Gastrocnemius medialis (tissue), 4 donors: ENCODE data around the gene SNCB. TPM values are rescaled to one million over a fixed set of nuclear protein-coding genes. Genes with fewer than 3 reads are reported as not detected.
A peak's percentile ranks its signal among the peaks of the same experiment; 100 is the strongest.

Experiments used
- ATAC-seq, 2 donors: fragments of 150-250 bp; one replicate each; pipeline ENCODE4 v1.9.1; 2016
- DNase-seq, 2 donors: peaks; one replicate each; pipeline ENCODE4 v3.0.0-alpha.2; 2019
- H3K27ac ChIP-seq, 4 donors: fragments of 200-600 bp; sonication (generic); 1 replicate in 1 of 4; 2 replicates in 3 of 4; pipeline ENCODE4 v1.5.1; 2016 to 2018; ENCODE audit warnings: mild to moderate bottlenecking in 2 of 4, moderate library complexity in 1 of 4
- H3K27me3 ChIP-seq, 3 donors: fragments of 200-600 bp; sonication (generic) in 2 of 3; 1 replicate in 1 of 3; 2 replicates in 2 of 3; pipeline versions ENCODE4 v1.5.1 to v1.6.0; 2016 to 2019; ENCODE audit warnings: mild to moderate bottlenecking in 1 of 3, moderate library complexity in 1 of 3
- H3K36me3 ChIP-seq, 2 donors: fragments of 200-600 bp; sonication (generic) in 1 of 2; one replicate each; pipeline ENCODE4 v1.5.1; 2017 to 2018
- H3K4me1 ChIP-seq, 2 donors: fragments of 200-600 bp; sonication (generic) in 1 of 2; one replicate each; pipeline ENCODE4 v1.5.1; 2016 to 2017; ENCODE audit warnings: mild to moderate bottlenecking in 2 of 2
- H3K4me3 ChIP-seq, 4 donors: fragments of 200-600 bp; sonication (generic) in 3 of 4; 1 replicate in 1 of 4; 2 replicates in 3 of 4; pipeline ENCODE4 v1.5.1; 2016 to 2019; ENCODE audit warnings: mild to moderate bottlenecking in 2 of 4
- H3K9me3 ChIP-seq, 3 donors: fragments of 200-600 bp; sonication (generic) in 2 of 3; 1 replicate in 1 of 3; 2 replicates in 2 of 3; pipeline ENCODE4 v1.5.1; 2016 to 2019
- POLR2A ChIP-seq, 2 donors: fragments of 450-650 bp; IDR thresholded peaks; one replicate each; pipeline ENCODE4 v1.6.1; 2017; ENCODE audit warnings: antibody characterized with exemption in 2 of 2, mild to moderate bottlenecking in 2 of 2, moderate library complexity in 2 of 2
- in situ Hi-C, 4 donors: fragments of 200-750 bp; cut with MboI; loops; one replicate each; pipeline versions ENCODE4 v1.15.0 to v1.8.0; 2017; ENCODE audit warnings: low sequenced_read_pairs in 4 of 4
- intact Hi-C: fragments of 100-400 bp; cut with DNase I; formaldehyde crosslinking; loops from one replicate; pipeline ENCODE4 v1.15.1; 2023; ENCODE audit warnings: low total_unique reads
- total RNA-seq, 4 donors: library from RNA; depleted of rRNA; stranded (reverse); fragments of >200 nt; gene quantifications; one replicate each; pipeline versions ENCODE4 v1.1.0 to v1.2.3, GENCODE V29; 2016
- TF ChIP-seq, protein P1 (sequence below), 5 experiments: fragments of 450-650 bp in 3 of 5; fragments of 200-600 bp in 2 of 5; sonication (generic) in 2 of 5; IDR thresholded peaks in 4 of 5; conservative IDR thresholded peaks in 1 of 5; 1 replicate in 4 of 5; 2 replicates in 1 of 5; pipeline ENCODE4 v1.5.1; 2016 to 2019; ENCODE audit warnings: antibody characterized with exemption in 5 of 5, mild to moderate bottlenecking in 3 of 5, moderate library complexity in 3 of 5

The SNCB gene
- total RNA-seq, 4 donors from 2014 or later = 0.20 TPM; not detected in 3

DNA sequence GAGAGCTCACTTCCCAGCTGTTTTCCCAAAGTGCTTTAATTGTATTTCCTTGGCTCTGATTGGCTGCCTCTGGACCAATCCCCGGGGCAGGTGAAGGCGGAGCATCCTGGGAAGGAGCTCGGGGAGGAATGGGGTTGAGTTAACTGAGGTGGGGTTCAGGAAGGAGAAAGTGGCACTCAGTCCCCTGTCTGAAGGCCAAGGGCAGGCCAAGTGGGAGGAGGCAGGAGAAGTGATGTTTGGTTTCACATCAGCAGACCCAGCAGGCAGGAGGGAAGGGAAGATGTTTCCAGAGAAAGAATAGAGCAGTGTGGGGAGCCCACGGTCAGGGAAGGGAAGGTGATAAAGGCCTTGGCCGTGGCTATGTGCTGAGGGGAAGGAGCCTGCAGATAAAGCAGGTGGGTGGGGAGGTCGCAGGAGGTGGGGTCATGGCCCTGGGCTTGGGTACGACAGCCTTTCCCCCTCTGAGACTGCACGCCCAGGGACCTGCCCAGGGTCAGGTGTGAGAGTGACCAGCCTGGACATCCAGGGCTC lies 20.1 kb upstream of the SNCB start:
- in situ Hi-C loops = loop anchor here in 2 of 4 donors (25.0 kb wide), 2 partner anchors 312 to 462 kb away; no protein-coding TSS in a partner anchor
- TF ChIP-seq, protein P1, sequence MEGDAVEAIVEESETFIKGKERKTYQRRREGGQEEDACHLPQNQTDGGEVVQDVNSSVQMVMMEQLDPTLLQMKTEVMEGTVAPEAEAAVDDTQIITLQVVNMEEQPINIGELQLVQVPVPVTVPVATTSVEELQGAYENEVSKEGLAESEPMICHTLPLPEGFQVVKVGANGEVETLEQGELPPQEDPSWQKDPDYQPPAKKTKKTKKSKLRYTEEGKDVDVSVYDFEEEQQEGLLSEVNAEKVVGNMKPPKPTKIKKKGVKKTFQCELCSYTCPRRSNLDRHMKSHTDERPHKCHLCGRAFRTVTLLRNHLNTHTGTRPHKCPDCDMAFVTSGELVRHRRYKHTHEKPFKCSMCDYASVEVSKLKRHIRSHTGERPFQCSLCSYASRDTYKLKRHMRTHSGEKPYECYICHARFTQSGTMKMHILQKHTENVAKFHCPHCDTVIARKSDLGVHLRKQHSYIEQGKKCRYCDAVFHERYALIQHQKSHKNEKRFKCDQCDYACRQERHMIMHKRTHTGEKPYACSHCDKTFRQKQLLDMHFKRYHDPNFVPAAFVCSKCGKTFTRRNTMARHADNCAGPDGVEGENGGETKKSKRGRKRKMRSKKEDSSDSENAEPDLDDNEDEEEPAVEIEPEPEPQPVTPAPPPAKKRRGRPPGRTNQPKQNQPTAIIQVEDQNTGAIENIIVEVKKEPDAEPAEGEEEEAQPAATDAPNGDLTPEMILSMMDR (IDR thresholded peaks at IDR 0.05 in 4 of 5, conservative IDR thresholded peaks at IDR 0.05 in 1 of 5) = no peak
- TF ChIP-seq POLR2A (IDR thresholded peaks at IDR 0.05) = no peak
- H3K4me1 ChIP-seq = peaks cover 12 to 17% of the 10 kb centered on the region in 2 donors
- no peaks in the 10 kb centered on the region for H3K9me3 ChIP-seq
- H3K36me3 ChIP-seq = peaks cover 0 to 8% of the 10 kb centered on the region in 2 donors
- H3K27me3 ChIP-seq = no peaks in the 10 kb centered on the region
- no peak overlapping the region for H3K4me3 ChIP-seq
- DNase-seq (no peak), ATAC-seq (no peak)
- intact Hi-C loops = no loop called here
- H3K27ac ChIP-seq = no peak overlapping the region

DNA sequence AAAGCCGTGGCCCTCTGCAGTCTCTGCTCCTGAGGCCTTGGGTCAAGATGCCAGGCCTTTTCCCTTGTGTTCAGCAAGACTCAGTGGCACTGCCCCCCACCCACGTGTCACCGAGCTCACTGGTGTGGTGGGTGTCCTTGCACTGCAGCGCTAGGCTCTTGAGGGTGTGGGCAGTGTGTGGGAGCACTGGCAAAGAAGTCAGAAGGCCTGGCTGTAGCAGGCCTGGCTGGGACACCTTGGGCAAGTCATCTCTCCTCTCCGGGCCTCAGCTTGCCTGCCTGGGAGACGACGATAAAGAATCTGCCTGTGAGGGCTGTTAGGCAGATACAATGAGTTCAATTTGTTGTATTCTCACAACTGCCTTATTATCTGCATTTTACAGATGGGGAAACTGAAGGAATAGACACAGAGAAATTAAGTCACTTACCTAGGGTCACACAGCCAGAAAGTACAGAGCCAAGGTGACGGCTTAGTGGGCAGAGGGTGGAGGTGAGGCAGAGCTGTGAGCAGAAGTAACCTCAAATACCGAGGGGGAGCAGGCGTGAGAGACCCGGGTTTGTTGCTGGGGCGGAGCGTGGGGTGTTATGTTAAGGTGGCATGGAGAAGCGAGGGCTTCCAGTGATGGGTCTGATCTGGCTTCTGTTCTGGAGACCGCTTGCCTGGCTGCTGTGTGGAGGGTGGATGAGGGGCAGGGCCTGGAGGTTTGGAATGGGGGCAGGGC lies 18.3 kb upstream of the SNCB start:
- H3K9me3 ChIP-seq = no peaks in the 10 kb centered on the region
- peak overlapping the region in 3 of 4 donors; percentile 74 to 87 (median 76) for H3K4me3 ChIP-seq
- peak overlapping the region in 3 of 4 donors; percentile 77 to 85 (median 78) for H3K27ac ChIP-seq
- no peaks in the 10 kb centered on the region for H3K27me3 ChIP-seq
- DNase-seq (no peak), ATAC-seq (no peak)
- in situ Hi-C loops = no loop called here
- TF ChIP-seq, protein P1 (IDR thresholded peaks at IDR 0.05 in 4 of 5, conservative IDR thresholded peaks at IDR 0.05 in 1 of 5) = no peak
- no peak for TF ChIP-seq POLR2A (IDR thresholded peaks at IDR 0.05)
- intact Hi-C loops = loop anchor here (10.0 kb wide), 1 partner anchor 264 kb away; the partner anchor contains the start of genes HIGD2A and NOP16
- peaks cover 0 to 3% of the 10 kb centered on the region in 2 donors for H3K36me3 ChIP-seq
- H3K4me1 ChIP-seq = peaks cover 12 to 17% of the 10 kb centered on the region in 2 donors

DNA sequence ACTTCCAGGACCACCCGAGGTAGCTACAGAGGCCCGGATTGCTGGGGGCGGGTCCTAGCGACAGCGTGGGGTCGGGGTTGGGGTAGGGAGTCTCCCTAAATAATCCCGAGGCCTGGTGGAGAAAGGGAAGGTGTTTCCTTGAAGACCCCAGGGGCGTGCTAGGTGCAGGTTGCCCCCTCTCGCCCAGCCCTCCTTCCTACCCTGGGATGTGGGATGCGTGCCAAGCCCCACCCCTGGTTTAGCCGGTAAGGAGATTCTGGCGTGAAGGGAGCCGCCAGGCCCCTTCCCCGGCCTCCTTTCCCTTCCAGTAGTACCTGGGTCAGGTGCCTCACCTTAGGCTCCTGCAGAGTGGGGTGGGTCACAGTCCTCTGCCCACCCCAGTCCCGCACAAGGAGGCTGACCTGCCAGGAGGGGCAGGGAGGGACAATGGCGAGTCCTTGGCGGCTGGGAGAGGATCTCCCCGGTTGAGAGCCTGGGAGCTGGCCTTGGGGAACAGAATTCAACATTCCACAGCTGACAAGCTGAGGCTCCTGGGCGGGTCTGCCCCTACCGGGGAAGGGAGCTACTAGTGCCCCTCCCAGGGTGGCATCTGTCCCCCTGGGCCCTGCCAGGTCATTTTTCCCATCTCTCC lies 17.6 kb upstream of the SNCB start:
- ATAC-seq = no peak
- Histone ChIP-seq H3K4me1 (peaks cover 12 to 17% of the 10 kb centered on the region in 2 donors), H3K36me3 (no peaks in the 10 kb centered on the region), H3K9me3 (no peaks in the 10 kb centered on the region), H3K4me3 (peak overlapping the region; percentile 74 to 87 (median 80)), H3K27ac (peak overlapping the region; percentile 77 to 85 (median 80)), H3K27me3 (no peaks in the 10 kb centered on the region)
- in situ Hi-C loops (no loop called here), intact Hi-C loops (loop anchor here (1.0 to 10.0 kb wide), 5 partner anchors 37 to 263 kb away; partner anchors contain the start of genes CLTB, HIGD2A and NOP16)
- peak in 1 of 2 donors; percentile 11 for DNase-seq
- no peak for TF ChIP-seq POLR2A (IDR thresholded peaks at IDR 0.05)

DNA sequence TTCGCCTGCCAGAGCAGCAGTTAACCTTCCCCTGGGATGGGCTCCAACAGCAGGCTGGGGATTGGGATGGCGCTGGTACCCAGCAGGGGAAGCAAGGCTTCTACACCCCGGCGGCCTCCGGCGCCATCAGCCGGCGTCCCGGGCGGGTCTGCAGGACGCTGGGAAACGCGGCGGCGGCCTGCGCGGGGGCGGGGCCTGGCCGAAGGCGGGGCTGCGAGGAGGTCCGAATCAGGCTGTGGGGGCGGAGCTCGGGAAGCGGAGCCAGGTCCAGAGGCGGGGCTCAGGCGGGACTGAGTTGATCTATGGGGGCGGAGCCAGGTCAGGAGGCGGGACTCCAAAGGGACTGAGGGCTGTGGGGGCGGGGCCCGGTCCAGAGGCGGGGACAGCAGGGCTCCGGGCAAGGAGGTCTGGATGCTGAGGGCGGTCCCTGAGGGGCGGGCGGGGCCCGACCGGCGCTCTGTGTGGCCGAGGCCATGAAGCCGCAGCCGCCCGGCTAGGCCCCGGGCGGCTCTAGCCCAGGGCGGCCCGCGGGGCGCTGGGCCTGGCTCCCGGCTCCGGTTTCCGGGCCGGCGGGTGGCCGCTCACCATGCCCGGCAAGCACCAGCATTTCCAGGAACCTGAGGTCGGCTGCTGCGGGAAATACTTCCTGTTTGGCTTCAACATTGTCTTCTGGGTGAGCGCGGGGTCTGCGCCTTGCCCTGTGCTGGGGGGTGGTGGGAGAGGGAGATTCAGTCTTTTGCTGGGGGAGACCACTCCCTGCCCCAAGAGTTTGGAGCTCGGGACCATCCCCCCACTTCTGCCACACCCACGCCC lies 16.9 kb upstream of the SNCB start, which contains the start of gene TSPAN17:
Gene TSPAN17, plus strand, starts transcription at position 455 of the 813 bp plus-strand sequence. Its CDS starts 132 bp downstream, at position 587.
- no peaks in the 10 kb centered on the region for H3K27me3 ChIP-seq
- H3K36me3 ChIP-seq = no peaks in the 10 kb centered on the region
- ATAC-seq (peak; percentile 95 to 96), DNase-seq (peak; percentile 100)
- H3K4me3 ChIP-seq = peak within 1 kb of the TSS; percentile 74 to 87 (median 80)
- TF ChIP-seq, protein P1 (IDR thresholded peaks at IDR 0.05 in 4 of 5, conservative IDR thresholded peaks at IDR 0.05 in 1 of 5) = peak in 4 of 5 experiments; percentile 25 to 58 (median 48)
- peak; percentile 65 to 67 for TF ChIP-seq POLR2A (IDR thresholded peaks at IDR 0.05)
- no peaks in the 10 kb centered on the region for H3K9me3 ChIP-seq
- peak within 1 kb of the TSS; percentile 77 to 85 (median 83) for H3K27ac ChIP-seq
- peaks cover 12 to 17% of the 10 kb centered on the region in 2 donors for H3K4me1 ChIP-seq
- intact Hi-C loops = loop anchor here (1.0 to 10.0 kb wide), 5 partner anchors 36 to 262 kb away; partner anchors contain the start of genes CLTB, HIGD2A and NOP16
- in situ Hi-C loops = no loop called here
